Testis (tissue), 3 donors: ENCODE data around the gene PRSS27. TPM values are rescaled to one million over a fixed set of nuclear protein-coding genes. Genes with fewer than 3 reads are reported as not detected.

Source experiments
- DNase-seq: peaks from one replicate; pipeline ENCODE4 v3.0.0-alpha.2; 2019
- H3K27ac ChIP-seq, 2 donors: fragments of 200-600 bp; sonication (generic); one replicate each; pipeline ENCODE4 v1.5.1; 2019
- H3K27me3 ChIP-seq: fragments of 200-600 bp; sonication (generic); one replicate; pipeline ENCODE4 v1.5.1; 2019
- H3K36me3 ChIP-seq: fragments of 200-600 bp; sonication (generic); one replicate; pipeline ENCODE4 v1.5.1; 2017; ENCODE audit warnings: low read depth; ENCODE audit errors: missing control alignments
- H3K4me1 ChIP-seq: fragments of 200-600 bp; sonication (generic); one replicate; pipeline ENCODE4 v1.5.1; 2019
- H3K4me3 ChIP-seq, 2 donors: fragments of 200-600 bp; sonication (generic); one replicate each; pipeline ENCODE4 v1.5.1; 2017 to 2019
- H3K9me3 ChIP-seq: fragments of 200-600 bp; sonication (generic); one replicate; pipeline ENCODE4 v1.5.1; 2017
- POLR2A ChIP-seq: fragments of 450-650 bp; IDR thresholded peaks from one replicate; pipeline ENCODE4 v1.6.1; 2017; ENCODE audit warnings: antibody characterized with exemption, mild to moderate bottlenecking, moderate library complexity
- WGBS, 2 donors: methylation state at CpG; one replicate each; pipeline ENCODE4 v1.1.5; 2018; 5-methylcytosine and 5-hydroxymethylcytosine counted together
- intact Hi-C: fragments of 100-400 bp; cut with DNase I; formaldehyde crosslinking; loops from one replicate; pipeline ENCODE4 v1.15.1; 2023; ENCODE audit warnings: low total_unique reads
- polyA plus RNA-seq: library from polyadenylated mRNA; stranded (reverse); fragments of 350-450 nt; fragmentation: Illumina TruSeq; extraction: RNeasy Lipid Tissue Mini Kit (QIAGEN cat#74804); gene quantifications from one replicate; pipeline ENCODE4 v1.2.3, GENCODE V29; 2014; ENCODE audit warnings: low read depth, low replicate concordance; ENCODE audit not compliant: insufficient read depth
- total RNA-seq, 2 donors: library from RNA; depleted of rRNA; stranded (reverse); fragments of >200 nt; gene quantifications; one replicate each; pipeline ENCODE4 v1.2.3, GENCODE V29; 2016
- TF ChIP-seq, protein P1 (sequence below), 3 experiments: fragments of 450-650 bp in 2 of 3; fragments of 200-600 bp in 1 of 3; sonication (generic) in 1 of 3; IDR thresholded peaks; one replicate each; pipeline ENCODE4 v1.5.1; 2016 to 2019; ENCODE audit warnings: antibody characterized with exemption in 3 of 3, mild to moderate bottlenecking in 2 of 3, moderate library complexity in 1 of 3

The PRSS27 gene
- total and polyA plus RNA-seq, 3 donors from 2014 or later: 4.3 to 6.7 (median 6.4) TPM

DNA sequence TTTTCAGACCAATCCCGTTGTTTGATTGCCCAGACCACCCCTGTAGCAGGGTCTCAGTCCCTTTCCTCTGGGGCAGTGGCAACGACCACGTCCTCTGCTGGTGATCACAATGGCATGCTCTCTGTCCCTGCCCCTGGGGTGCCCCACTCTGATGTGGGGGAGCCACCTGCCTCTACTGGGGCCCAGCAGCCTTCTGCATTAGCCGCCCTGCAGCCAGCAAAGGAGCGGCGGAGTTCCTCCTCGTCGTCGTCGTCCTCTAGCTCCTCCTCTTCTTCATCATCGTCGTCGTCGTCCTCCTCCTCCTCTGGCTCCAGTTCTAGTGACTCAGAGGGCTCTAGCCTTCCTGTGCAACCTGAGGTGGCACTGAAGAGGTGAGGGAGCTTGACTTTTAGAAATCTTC is 47.9 kb upstream of the PRSS27 start:
- peaks cover 39% of the 10 kb centered on the region for H3K4me1 ChIP-seq
- H3K9me3 ChIP-seq: no peaks in the 10 kb centered on the region
- H3K27me3 ChIP-seq: no peaks in the 10 kb centered on the region
- DNase-seq: no peak
- intact Hi-C loops: no loop called here
- WGBS, 2 donors: 66 to 74% methylated on average over 12 to 14 of the region's 14 CpGs
- no peaks in the 10 kb centered on the region for H3K36me3 ChIP-seq
- H3K27ac ChIP-seq: peak overlapping the region in 1 of 2 donors; percentile 48
- TF ChIP-seq, protein P1, sequence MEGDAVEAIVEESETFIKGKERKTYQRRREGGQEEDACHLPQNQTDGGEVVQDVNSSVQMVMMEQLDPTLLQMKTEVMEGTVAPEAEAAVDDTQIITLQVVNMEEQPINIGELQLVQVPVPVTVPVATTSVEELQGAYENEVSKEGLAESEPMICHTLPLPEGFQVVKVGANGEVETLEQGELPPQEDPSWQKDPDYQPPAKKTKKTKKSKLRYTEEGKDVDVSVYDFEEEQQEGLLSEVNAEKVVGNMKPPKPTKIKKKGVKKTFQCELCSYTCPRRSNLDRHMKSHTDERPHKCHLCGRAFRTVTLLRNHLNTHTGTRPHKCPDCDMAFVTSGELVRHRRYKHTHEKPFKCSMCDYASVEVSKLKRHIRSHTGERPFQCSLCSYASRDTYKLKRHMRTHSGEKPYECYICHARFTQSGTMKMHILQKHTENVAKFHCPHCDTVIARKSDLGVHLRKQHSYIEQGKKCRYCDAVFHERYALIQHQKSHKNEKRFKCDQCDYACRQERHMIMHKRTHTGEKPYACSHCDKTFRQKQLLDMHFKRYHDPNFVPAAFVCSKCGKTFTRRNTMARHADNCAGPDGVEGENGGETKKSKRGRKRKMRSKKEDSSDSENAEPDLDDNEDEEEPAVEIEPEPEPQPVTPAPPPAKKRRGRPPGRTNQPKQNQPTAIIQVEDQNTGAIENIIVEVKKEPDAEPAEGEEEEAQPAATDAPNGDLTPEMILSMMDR (IDR thresholded peaks at IDR 0.05): no peak
- TF ChIP-seq POLR2A: no peak
- H3K4me3 ChIP-seq: no peak overlapping the region

DNA sequence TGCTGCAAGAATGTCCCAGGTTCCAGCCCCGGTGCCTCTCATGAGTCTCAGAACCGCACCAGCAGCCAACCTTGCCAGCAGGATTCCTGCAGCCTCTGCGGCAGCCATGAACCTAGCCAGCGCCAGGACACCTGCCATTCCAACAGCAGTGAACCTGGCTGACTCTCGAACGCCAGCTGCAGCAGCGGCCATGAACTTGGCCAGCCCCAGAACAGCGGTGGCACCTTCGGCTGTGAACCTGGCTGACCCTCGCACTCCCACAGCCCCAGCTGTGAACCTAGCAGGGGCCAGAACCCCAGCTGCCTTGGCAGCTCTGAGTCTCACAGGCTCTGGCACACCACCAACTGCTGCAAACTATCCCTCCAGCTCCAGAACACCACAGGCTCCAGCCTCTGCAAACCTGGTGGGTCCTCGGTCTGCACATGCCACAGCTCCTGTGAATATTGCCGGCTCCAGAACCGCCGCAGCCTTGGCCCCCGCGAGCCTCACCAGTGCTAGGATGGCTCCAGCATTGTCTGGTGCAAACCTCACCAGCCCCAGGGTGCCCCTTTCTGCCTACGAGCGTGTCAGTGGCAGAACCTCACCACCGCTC is 47.2 kb upstream of the PRSS27 start:
- TF ChIP-seq POLR2A: no peak
- TF ChIP-seq, protein P1 (IDR thresholded peaks at IDR 0.05): no peak
- Histone ChIP-seq H3K4me3 (no peak overlapping the region), H3K9me3 (no peaks in the 10 kb centered on the region), H3K36me3 (no peaks in the 10 kb centered on the region), H3K27ac (no peak overlapping the region), H3K27me3 (no peaks in the 10 kb centered on the region), H3K4me1 (peaks cover 39% of the 10 kb centered on the region)
- DNase-seq: peak; percentile 38
- 66 to 83% methylated on average over 11 to 19 of the region's 19 CpGs for WGBS, 2 donors
- intact Hi-C loops: no loop called here

DNA sequence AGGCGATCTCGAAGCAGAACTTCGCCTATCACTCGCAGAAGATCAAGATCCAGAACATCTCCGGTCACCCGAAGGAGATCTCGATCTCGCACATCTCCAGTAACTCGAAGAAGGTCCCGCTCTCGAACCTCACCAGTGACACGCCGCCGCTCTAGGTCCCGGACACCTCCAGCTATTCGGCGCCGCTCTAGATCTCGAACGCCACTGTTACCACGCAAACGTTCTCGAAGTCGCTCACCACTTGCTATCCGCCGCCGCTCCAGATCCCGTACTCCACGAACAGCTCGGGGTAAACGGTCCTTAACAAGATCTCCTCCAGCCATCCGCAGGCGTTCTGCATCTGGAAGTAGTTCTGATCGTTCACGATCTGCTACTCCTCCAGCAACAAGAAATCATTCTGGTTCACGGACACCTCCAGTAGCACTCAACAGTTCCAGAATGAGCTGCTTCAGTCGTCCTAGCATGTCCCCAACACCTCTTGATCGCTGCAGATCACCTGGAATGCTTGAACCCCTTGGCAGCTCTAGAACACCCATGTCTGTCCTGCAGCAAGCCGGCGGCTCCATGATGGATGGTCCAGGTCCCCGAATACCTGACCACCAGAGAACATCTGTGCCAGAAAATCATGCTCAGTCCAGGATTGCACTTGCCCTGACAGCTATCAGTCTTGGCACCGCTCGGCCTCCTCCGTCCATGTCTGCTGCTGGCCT is 46.6 kb upstream of the PRSS27 start:
- H3K4me3 ChIP-seq: no peak overlapping the region
- H3K36me3 ChIP-seq: peaks cover 3% of the 10 kb centered on the region
- no peaks in the 10 kb centered on the region for H3K9me3 ChIP-seq
- DNase-seq: no peak
- 93 to 94% methylated on average over 44 of the region's 44 CpGs for WGBS, 2 donors
- TF ChIP-seq POLR2A: no peak
- TF ChIP-seq, protein P1 (IDR thresholded peaks at IDR 0.05): no peak
- H3K27ac ChIP-seq: no peak overlapping the region
- peaks cover 39% of the 10 kb centered on the region for H3K4me1 ChIP-seq
- no peaks in the 10 kb centered on the region for H3K27me3 ChIP-seq
- intact Hi-C loops: no loop called here

DNA sequence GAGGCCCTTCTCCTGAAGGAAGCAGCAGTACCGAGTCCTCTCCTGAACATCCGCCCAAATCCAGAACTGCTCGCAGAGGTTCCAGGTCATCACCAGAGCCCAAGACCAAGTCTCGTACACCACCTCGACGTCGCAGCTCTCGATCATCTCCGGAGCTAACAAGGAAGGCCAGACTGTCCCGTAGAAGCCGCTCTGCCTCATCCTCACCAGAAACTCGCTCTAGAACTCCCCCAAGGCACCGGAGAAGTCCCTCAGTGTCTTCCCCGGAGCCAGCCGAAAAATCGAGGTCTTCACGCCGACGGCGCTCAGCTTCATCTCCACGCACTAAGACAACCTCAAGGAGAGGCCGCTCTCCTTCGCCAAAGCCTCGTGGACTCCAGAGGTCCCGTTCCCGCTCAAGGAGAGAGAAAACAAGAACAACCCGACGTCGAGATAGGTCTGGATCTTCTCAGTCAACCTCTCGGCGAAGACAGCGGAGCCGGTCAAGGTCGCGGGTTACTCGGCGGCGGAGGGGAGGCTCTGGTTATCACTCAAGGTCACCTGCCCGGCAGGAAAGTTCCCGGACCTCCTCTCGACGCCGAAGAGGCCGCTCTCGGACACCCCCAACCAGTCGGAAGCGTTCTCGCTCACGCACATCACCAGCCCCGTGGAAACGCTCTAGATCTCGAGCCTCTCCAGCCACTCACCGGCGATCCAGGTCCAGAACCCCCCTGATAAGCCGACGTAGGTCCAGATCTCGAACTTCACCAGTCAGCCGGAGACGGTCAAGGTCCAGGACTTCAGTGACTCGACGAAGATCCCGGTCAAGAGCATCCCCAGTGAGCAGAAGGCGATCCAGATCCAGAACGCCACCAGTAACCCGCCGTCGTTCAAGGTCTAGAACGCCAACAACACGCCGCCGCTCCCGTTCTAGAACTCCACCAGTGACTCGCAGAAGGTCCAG is 45.7 kb upstream of the PRSS27 start:
- H3K27me3 ChIP-seq: no peaks in the 10 kb centered on the region
- no peaks in the 10 kb centered on the region for H3K9me3 ChIP-seq
- WGBS, 2 donors: 97 to 98% methylated on average over 67 to 73 of the region's 73 CpGs
- DNase-seq: no peak
- H3K27ac ChIP-seq: no peak overlapping the region
- H3K4me1 ChIP-seq: peaks cover 35% of the 10 kb centered on the region
- H3K4me3 ChIP-seq: no peak overlapping the region
- H3K36me3 ChIP-seq: peaks cover 3% of the 10 kb centered on the region
- TF ChIP-seq, protein P1 (IDR thresholded peaks at IDR 0.05): no peak
- TF ChIP-seq POLR2A: no peak
- intact Hi-C loops: no loop called here
